Pancreas (tissue), 10 donors: ENCODE results near the gene TMEM167B. TPM values are rescaled to one million over a fixed set of nuclear protein-coding genes. Genes with fewer than 3 reads are reported as not detected.
"Not testable (repeated sequence)": the region's sequence is repeated elsewhere in the genome, so short reads cannot be mapped to it uniquely, and the experiment has no call there.

Experiments
- ATAC-seq, 4 donors: fragments of 200-7000 bp; cut with Tn5 transposase; one replicate each; pipeline versions ENCODE4 v1.8.0 to v1.9.1; 2020; ENCODE audit warnings: mild to moderate bottlenecking in 4 of 4, moderate library complexity in 4 of 4
- DNase-seq, 6 donors: peaks; one replicate each; pipeline ENCODE4 v3.0.0-alpha.2; 2020
- FAIRE-seq: peaks from 2 replicates; lab custom pipeline; 2012; peaks lifted over from hg19 to GRCh38; lab: Jason Lieb, UNC
- H3K27ac ChIP-seq, 4 donors: fragments of 200-600 bp; sonication (generic); 1 replicate in 3 of 4; 2 replicates in 1 of 4; pipeline versions ENCODE4 v1.5.0 to v1.8.0; 2020
- H3K27me3 ChIP-seq, 4 donors: fragments of 200-600 bp; one replicate each; pipeline ENCODE4 v1.8.0; 2021
- H3K36me3 ChIP-seq, 3 donors: fragments of 200-600 bp; sonication (generic) in 1 of 3; one replicate each; pipeline versions ENCODE4 v1.5.0 to v1.8.0; 2020 to 2021
- H3K4me1 ChIP-seq, 3 donors: fragments of 200-600 bp; one replicate each; pipeline ENCODE4 v1.8.0; 2021
- H3K4me3 ChIP-seq, 4 donors: fragments of 200-600 bp; sonication (generic) in 2 of 4; one replicate each; pipeline versions ENCODE4 v1.5.0 to v1.8.0; 2020 to 2021
- H3K9me3 ChIP-seq, 4 donors: fragments of 200-600 bp; one replicate each; pipeline ENCODE4 v1.8.0; 2021
- WGBS, 2 donors: extraction: QIAGEN DNeasy Blood & Tissue Kit; methylation state at CpG; one replicate each; pipeline ENCODE4 v1.1.7; 2013; 5-methylcytosine and 5-hydroxymethylcytosine counted together
- intact Hi-C, 3 donors: fragments of 100-400 bp; cut with DNase I; formaldehyde crosslinking; loops; one replicate each; pipeline versions ENCODE4 v1.11.1 to v1.14.2; 2022
- polyA plus RNA-seq, 2 donors: library from polyadenylated mRNA; stranded (reverse); fragments of 200-250 nt; gene quantifications; one replicate each; pipeline ENCODE4 v1.2.3, GENCODE V29; 2013
- total RNA-seq, 6 donors: library from RNA; stranded (reverse); fragmentation: NEBNext Ultra II Directional in 4 of 6; extraction: Animal tissue kit (Norgen Biotek cat#: 25700) in 4 of 6; gene quantifications; one replicate each; pipeline versions ENCODE4 v1.2.1 to v1.2.4, GENCODE V29; 2021 to 2023
- TF ChIP-seq, protein P1 (sequence below), 4 donors: fragments of 200-600 bp; sonication (generic) in 3 of 4; IDR thresholded peaks; one replicate each; pipeline versions ENCODE4 v1.5.0 to v1.8.0; 2021; ENCODE audit warnings: antibody characterized with exemption in 4 of 4
- donor health status: healthy with polysubstance abuse.
- donor health status: DM: no; HTN: no; CAD: no; lungs with moderate emphysema.
- donor health status: DM: no; HTN: no; CAD: no.
- donor health status: control.
- donor health status: control.
- donor health status: Bipolar disorder and iron deficiency.
- donor health status: DM: yes; HTN: yes; CAD: no.
- donor health status: DM: no; HTN: no; CAD: no.
- donor health status: DM: no; HTN: no; CAD: no.
- donor health status: DM: yes; HTN: yes; CAD: no.

Gene TMEM167B
- total and polyA plus RNA-seq, 8 donors: 6.4 to 25.7 (median 18.0) TPM

DNA sequence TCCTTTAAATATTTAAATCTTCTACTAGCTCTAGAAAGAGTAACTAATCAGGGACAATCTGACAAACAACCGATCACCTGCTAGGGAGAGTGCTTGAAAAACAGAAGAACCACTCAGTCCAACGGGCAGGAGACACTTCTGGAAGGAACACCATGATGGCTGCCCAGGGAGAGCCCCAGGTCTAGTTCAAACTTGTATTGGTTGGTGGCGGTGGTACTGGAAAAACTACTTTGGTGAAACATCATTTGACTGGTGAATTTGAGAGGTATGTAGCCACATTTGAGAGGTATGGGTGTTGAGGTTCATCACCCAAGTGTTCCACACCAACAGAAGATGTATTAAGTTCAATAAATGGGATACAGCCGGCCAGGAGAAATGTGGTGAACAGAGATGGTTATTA, 43.9 kb upstream of the TMEM167B start:
- intact Hi-C loops: no loop called here
- H3K4me1 ChIP-seq: no peaks in the 10 kb centered on the region
- DNase-seq (no peak), ATAC-seq (no peak), FAIRE-seq (no peak)
- no peaks in the 10 kb centered on the region for H3K27me3 ChIP-seq
- no peaks in the 10 kb centered on the region for H3K36me3 ChIP-seq
- WGBS, 2 donors: 65 to 75% methylated on average over 4 of the region's 4 CpGs
- no peak overlapping the region for H3K27ac ChIP-seq
- H3K4me3 ChIP-seq: no peak overlapping the region
- H3K9me3 ChIP-seq: no peaks in the 10 kb centered on the region
- TF ChIP-seq, protein P1, sequence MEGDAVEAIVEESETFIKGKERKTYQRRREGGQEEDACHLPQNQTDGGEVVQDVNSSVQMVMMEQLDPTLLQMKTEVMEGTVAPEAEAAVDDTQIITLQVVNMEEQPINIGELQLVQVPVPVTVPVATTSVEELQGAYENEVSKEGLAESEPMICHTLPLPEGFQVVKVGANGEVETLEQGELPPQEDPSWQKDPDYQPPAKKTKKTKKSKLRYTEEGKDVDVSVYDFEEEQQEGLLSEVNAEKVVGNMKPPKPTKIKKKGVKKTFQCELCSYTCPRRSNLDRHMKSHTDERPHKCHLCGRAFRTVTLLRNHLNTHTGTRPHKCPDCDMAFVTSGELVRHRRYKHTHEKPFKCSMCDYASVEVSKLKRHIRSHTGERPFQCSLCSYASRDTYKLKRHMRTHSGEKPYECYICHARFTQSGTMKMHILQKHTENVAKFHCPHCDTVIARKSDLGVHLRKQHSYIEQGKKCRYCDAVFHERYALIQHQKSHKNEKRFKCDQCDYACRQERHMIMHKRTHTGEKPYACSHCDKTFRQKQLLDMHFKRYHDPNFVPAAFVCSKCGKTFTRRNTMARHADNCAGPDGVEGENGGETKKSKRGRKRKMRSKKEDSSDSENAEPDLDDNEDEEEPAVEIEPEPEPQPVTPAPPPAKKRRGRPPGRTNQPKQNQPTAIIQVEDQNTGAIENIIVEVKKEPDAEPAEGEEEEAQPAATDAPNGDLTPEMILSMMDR (IDR thresholded peaks at IDR 0.05): no peak

DNA sequence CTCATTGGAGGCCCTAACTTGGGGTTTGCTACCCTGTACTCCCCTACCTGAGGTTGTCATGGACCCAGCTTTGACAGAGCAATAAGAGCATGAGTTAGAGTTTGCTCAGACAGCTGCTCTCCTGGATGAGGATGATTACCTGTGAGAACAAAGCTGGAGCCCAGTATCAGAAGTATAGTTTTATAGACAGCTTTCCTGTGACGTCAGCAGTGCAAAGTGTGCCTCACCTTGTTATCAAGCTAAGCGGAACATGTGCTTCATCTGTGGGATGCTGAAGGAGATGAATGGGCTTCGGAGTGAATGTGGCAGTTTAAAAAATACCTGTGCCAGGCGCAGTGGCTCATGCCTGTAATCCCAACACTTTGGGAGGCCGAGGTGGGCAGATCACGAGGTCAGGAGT, 43.2 kb upstream of the TMEM167B start:
- no peak for ATAC-seq
- Histone ChIP-seq H3K4me3 (no peak overlapping the region), H3K27ac (no peak overlapping the region), H3K27me3 (no peaks in the 10 kb centered on the region), H3K9me3 (no peaks in the 10 kb centered on the region), H3K4me1 (no peaks in the 10 kb centered on the region), H3K36me3 (no peaks in the 10 kb centered on the region)
- intact Hi-C loops: no loop called here
- 58 to 65% methylated on average over 6 of the region's 6 CpGs for WGBS, 2 donors
- TF ChIP-seq, protein P1 (IDR thresholded peaks at IDR 0.05): no peak
- no peak for DNase-seq
- no peak for FAIRE-seq

DNA sequence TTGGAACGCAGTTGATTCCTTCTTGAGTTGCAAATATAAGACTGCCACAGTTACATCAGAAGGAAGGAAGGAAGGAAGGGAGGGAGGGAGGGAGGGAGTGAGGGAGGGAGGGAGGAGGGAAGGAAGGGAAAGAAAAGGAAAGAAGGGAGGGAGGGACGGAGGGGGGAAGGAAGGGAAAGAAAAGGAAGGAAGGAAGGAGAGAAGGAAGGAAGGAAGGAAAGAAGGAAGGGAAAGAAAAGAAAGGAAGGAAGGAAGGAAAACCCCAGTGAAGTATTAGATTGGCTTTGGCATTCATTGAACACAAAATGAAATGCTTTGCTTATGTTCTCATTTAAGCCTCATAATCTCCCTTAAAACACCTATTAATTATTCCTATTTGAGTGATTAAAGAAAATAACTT, 42.2 kb upstream of the TMEM167B start:
- DNase-seq (no peak), FAIRE-seq (no peak), ATAC-seq (no peak)
- WGBS, 2 donors: 40 to 53% methylated on average over 2 of the region's 2 CpGs
- Histone ChIP-seq H3K4me3 (no peak overlapping the region), H3K9me3 (no peaks in the 10 kb centered on the region), H3K27me3 (no peaks in the 10 kb centered on the region), H3K4me1 (no peaks in the 10 kb centered on the region), H3K36me3 (no peaks in the 10 kb centered on the region), H3K27ac (no peak overlapping the region)
- intact Hi-C loops: no loop called here
- TF ChIP-seq, protein P1 (IDR thresholded peaks at IDR 0.05): no peak

DNA sequence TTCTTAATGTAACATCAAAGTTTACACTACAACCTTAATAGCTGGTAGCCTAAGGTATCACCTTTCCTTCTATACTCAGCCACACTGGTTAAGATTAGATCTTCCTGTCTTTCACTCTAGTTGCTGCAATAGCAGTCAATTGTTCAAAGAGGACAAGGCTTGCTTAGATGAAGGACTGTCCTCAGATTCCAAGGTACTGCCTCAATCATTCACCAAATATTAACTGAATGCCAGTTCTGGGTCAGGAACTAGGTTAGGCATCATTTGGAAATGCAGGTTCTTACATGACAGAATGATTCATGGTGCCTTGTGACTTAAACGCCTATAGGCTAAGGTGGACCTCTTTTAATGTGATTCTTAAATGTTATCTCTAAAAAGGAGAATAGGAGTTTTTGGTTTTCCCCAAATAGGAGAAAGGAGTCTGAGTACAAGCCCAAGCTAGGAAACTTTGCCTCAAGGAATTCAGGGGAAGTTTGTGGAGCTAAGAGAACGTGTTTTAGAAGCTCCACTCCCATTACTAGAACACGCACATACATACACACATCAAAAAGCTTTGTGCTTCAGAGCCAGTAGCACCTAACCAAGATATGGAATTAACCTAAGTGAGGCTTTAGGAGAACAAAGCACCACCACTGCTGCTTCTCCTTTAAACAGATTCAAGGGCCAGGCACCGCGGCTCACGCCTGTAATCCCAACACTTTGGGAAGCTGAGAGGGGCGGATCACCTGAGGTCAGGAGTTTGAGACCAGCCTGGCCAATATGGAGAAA, 40.2 kb upstream of the TMEM167B start:
- FAIRE-seq: no peak

DNA sequence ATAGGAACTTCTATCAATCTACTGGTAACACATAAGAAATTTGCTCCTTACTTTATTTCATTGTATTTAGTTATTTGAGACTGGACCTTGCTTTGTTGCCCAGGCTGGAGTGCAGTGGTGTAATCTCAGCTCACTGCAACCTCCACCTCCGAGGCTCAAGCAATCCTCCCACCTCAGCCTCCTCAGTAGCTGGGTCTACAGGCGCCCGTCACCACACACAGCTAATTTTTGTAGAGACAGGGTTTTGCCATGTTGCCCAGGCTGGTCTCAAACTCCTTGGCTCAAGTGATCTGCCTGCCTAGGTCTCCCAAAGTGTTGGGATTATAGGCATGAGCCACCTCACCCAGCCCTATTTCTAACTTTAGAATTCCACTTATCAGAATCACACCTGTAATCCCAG, 38.4 kb upstream of the TMEM167B start:
- intact Hi-C loops, H3K27me3 ChIP-seq, H3K4me1 ChIP-seq, H3K4me3 ChIP-seq, FAIRE-seq, H3K9me3 ChIP-seq, H3K36me3 ChIP-seq, DNase-seq, ATAC-seq, H3K27ac ChIP-seq: not testable (repeated sequence)
- 84 to 88% methylated on average over 3 of the region's 3 CpGs for WGBS, 2 donors

More for the DNA sequence above, 40.2 kb upstream of the TMEM167B start:
- TF ChIP-seq, protein P1 (IDR thresholded peaks at IDR 0.05): no peak
- H3K9me3 ChIP-seq: no peaks in the 10 kb centered on the region
- no peak overlapping the region for H3K27ac ChIP-seq
- no peaks in the 10 kb centered on the region for H3K36me3 ChIP-seq
- intact Hi-C loops: no loop called here
- no peaks in the 10 kb centered on the region for H3K4me1 ChIP-seq
- no peak overlapping the region for H3K4me3 ChIP-seq
- DNase-seq (no peak), ATAC-seq (no peak)
- 69% methylated on average over 7 of the region's 7 CpGs for WGBS, 2 donors
- no peaks in the 10 kb centered on the region for H3K27me3 ChIP-seq
